Activated CD8-positive, alpha-beta memory T cell treated with anti-CD3 and anti-CD28 coated beads for 4 hours (primary cell): ENCODE results near the gene OMG.
"Not testable (repeated sequence)": the region's sequence is repeated elsewhere in the genome, so short reads cannot be mapped to it uniquely, and the experiment has no call there.

Experiments
- DNase-seq, 2 donors: peaks; one replicate each; pipeline ENCODE4 v3.0.0-alpha.2; 2020; ENCODE audit warnings: low read depth in 2 of 2

OMG gene

GRCh38 chr17:31297090-31297489, at the start of gene OMG:
Gene OMG, minus strand, starts transcription at chr17:31297239. Its CDS starts 908 bp downstream, at chr17:31296331.
- DNase-seq, result no peak

GRCh38 chr17:31345191-31345747, 48.2 kb upstream of the OMG start:
- not testable (repeated sequence) for DNase-seq

DNA sequence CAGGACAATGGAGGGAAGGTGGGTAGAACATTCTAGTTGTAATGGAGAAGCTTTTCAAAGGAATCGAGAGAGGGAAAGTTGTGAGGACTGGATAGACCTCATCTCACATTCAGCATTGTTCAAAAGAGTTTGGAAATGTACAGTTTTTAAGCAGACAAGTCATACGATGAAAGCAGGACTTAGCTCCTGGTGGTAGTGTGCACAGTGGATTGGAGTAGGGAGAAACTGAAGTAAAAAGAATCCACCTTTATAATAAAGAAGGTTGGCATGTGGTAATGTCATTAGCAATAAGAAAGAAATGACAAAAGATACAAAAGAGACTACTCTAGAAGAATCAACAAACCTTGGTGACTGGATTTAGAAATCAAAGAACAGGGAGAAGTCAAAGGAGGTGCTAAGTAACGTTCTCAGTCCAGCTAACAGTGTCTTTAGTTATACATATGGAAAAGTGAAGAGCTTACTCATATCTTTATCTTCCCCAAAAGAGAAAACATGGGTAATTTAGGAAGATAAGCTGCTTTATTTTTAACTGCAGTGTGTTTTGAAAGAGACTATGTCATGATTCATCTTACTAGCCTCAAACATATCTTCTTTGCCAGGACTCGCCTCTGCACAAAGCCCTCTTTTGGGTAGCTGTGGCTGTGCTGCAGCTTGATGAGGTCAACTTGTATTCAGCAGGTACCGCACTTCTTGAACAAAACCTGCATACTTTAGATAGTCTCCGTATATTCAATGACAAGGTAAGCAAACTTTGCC, 43.0 kb upstream of the OMG start:
- DNase-seq, result no peak

DNA sequence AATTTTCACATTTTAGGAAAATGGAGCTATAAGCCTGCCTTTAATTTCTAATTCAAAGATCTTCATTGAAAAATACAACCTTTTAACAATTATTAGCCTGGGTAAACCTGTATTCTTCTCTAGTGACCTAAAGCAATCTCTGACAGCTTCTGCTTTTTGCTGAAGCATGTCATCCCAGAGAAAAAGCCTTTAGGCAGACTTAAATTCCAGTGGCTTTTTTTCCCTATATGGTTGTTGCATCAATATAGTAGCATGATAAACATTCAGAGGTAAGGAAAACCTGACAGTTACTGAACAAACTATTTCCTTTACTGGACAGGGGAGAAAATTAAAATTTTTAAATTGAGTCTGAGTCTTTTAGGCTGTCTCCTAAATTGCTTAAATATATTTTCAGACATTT, 32.2 kb upstream of the OMG start:
- DNase-seq, result no peak

GRCh38 chr17:31328160-31328535, 31.1 kb upstream of the OMG start:
- no peak for DNase-seq

DNA sequence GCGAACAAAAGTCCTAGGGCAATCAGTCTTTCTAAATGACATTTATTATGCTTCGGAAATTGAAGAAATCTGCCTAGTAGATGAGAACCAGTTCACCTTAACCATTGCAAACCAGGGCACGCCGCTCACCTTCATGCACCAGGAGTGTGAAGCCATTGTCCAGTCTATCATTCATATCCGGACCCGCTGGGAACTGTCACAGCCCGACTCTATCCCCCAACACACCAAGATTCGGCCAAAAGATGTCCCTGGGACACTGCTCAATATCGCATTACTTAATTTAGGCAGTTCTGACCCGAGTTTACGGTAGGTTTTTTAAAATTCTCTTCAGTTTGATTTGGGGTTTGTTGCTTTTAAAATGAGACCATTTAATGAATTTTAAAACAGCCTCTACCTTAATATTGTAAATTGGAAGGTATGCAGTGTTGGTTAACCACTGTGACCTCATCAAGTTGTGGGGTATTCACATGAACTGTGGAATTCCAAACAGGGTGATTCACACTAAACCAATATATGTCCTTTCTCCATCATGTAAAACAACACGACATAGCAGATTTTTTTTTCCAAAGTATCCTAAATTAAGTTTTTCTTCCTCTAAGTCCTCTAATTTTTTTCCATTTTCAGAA, 30.6 kb upstream of the OMG start:
- DNase-seq, result no peak

DNA sequence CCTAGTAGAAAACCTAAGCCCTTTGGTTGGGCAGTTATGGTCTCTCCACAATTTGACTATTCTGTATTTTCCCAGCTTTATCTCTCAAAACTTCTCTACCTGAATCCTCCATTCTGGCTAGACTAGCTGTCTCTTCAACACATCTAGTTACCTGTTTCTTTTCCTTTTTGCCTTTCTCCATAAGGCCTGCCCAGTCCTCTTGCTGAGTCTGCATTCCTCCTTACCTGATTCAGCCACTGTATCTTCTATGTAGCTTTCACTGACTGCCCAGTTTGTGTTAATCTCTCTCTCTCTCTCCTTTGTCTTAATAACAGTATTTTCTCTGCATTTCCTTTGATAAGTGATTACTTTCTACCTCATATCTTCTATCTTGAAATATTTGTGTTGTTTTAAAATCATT, 26.5 kb upstream of the OMG start:
- no peak for DNase-seq

DNA sequence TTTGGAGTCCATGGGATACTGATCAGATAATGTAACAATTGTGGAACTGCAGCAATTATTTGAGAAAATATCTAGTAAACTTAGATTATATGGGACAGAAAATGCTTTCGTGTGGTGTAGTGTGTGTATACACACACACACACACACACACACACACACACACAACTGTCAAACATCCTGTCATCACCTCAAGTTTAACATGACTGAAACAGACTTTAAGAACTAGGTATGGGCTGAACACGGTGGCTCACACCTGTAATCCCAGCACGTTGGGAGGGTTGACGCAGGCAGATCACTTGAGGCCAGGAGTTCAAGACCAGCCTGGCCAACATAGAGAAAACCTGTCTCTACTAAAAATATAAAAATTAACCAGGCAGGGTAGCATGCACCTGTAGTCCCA, 24.9 kb upstream of the OMG start:
- no peak for DNase-seq

DNA sequence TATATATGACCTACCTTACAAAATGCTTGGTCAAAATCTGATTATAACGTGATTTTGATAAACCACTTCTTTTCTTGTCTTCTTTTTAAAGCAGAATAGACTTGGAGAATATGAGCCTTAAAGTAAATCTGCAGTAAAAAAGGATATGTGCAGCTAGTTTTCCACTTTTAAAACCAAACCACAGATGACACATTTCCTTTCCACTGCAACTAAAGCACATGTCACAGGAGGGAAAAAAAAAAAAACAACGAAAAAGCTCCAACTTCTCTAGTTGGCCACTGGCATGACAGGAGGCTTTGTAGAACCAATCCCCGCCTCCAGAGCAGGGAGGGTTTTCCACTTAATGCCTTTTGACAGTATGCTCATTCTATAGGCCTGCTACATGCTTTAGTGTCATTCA, 24.4 kb upstream of the OMG start, which contains the start of gene EVI2A:
EVI2A (minus strand) TSS at position 142 of the 400 bp plus-strand sequence. CDS start 2,609 bp downstream, outside the sequence.
- peak; percentile 60 to 78 for DNase-seq

DNA sequence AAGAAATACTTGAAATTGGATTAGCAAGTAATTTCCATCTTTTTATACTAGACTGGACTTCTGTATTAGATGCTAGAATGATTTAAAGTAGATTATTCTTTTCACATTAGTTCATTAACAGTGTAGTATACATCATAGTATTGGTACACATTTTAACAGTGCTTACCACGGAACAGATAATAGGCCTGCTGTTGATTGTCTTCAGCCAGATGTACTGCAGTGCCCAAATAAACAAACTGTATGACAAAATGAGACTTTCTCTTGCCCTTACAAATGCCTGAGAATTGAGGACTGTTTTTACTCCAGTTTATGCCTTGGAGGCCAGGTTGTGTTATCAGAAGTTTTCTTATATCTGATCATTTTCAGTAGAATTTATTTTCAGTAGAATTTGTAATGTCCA, 23.8 kb upstream of the OMG start:
- DNase-seq, result no peak

- no peak for DNase-seq
These were observed 23.2 kb upstream of the OMG start for GRCh38 chr17:31320241-31320640.

GRCh38 chr17:31318851-31319661, 22.0 kb upstream of the OMG start:
- no peak for DNase-seq

- peak in 1 of 2 donors; percentile 22 for DNase-seq
These were observed 21.3 kb upstream of the OMG start for GRCh38 chr17:31318298-31318801.

GRCh38 chr17:31314782-31315100, 17.7 kb upstream of the OMG start:
- DNase-seq, result no peak

- DNase-seq, result no peak
These were observed 17.1 kb upstream of the OMG start, which contains the start of gene EVI2B for GRCh38 chr17:31313982-31314781. Gene EVI2B, minus strand, starts transcription at chr17:31314054. Its CDS starts 8,445 bp downstream, at chr17:31305609.

DNA sequence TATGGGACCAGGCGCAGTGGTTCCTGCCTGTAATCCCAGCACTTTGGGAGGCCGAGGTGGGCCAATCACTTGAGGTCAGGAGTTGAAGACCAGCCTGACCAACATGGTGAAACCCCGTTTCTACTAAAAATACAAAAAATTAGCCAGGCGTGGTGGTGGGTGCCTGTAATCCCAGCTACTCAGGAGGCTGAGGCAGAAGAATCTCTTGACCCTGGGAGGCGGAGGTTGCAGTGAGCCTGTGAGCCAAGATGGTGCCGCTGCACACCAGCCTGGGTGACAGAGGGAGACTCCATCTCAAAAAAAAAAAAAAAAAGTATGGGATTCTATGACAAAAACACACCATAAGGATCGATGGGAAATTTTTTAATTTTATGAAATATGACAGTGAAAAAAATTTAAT, 15.2 kb upstream of the OMG start:
- not testable (repeated sequence) for DNase-seq

DNA sequence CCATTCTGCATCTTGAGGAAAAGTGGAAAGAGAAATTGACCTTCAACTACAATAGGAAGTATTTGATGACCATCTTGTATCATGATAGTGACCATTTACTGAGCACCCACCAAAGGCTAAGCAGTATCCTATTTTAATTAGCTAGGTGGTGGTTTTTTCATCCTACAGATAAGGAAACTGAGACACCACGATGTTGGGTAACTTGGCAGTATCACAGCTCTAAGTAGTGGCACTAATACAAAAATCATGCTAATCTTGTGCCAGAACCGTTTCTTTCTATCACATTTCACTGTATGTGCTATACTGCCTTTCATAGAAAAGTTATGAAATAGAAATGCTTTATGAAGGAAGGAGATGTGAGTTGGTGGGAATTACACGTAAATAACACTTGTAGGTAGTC, 14.5 kb upstream of the OMG start:
- no peak for DNase-seq

- DNase-seq, result no peak
These were observed 13.8 kb upstream of the OMG start for GRCh38 chr17:31310886-31311285.

DNA sequence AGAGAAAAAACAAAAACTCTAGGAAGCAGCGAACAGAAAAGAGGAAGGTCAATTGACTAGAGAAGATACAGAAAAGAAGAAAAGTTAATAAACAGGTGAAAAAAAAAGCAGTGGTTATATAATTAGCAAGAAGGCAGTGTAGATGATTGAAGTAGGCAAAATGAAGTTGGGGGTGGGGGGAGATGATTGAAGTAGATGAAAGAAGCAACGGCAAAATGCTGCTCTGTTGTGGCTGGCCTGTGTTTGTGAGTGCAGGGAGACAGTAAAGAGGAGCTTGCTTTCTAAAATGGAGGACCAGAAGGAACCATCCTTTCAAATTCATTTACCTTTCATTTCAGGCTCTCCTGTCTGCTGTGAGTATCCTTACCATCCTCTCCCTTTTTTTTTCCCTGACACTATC, 13.2 kb upstream of the OMG start:
- DNase-seq, result peak in 1 of 2 donors; percentile 25

GRCh38 chr17:31309556-31309955, 12.5 kb upstream of the OMG start:
- no peak for DNase-seq
